Fibroblast of pulmonary artery (primary cell): ENCODE results near the gene PRKAR2B.
"Not testable (repeated sequence)": the region's sequence is repeated elsewhere in the genome, so short reads cannot be mapped to it uniquely, and the experiment has no call there.

Experiments
- DNase-seq: peaks from one replicate; pipeline ENCODE4 v3.0.0-alpha.2; 2010; ENCODE audit warnings: low read depth
- H3K4me3 ChIP-seq: replicated peaks from 2 replicates; pipeline ENCODE4 v1.5.1; 2011; ENCODE audit warnings: low read depth, mild to moderate bottlenecking, control low read depth, low read length, moderate library complexity
- TF ChIP-seq, protein P1 (sequence below): IDR thresholded peaks from 2 replicates; pipeline ENCODE4 v1.5.1; 2011; ENCODE audit warnings: mild to moderate bottlenecking, control low read depth, low read length, inconsistent platforms; ENCODE audit errors: missing control alignments

Gene PRKAR2B

DNA sequence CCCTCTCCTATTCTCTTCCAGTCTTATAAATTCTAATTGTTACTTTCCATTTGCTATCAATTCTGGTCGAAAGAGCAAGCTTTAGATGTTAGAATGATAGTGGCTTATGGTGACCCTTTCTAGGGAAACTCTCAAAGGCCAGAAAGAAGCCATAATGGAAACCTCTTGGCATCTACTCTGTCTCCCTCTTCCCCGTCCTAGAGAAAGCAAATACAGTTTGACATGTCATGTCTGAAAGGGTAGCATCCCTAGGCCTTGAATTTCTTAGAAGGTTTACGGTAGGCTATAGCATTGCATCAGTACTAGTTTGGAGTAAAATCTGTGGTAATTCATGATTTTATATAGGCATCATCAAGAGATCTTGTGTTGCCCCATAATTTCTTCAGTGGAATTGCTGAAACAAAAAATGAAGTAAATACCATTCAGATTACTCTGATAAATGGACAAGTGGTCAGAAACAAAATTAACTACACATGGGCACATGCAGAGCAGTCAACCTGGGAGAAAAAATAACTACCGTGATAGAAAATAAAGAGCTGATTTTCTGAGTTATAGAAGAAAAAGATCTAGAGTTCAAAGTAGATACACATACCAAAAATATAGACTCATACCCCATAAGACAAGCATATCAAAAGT lies 4.4 kb downstream of the PRKAR2B start:
- H3K4me3 ChIP-seq = no peak overlapping the region
- no peak for DNase-seq
- TF ChIP-seq, protein P1, sequence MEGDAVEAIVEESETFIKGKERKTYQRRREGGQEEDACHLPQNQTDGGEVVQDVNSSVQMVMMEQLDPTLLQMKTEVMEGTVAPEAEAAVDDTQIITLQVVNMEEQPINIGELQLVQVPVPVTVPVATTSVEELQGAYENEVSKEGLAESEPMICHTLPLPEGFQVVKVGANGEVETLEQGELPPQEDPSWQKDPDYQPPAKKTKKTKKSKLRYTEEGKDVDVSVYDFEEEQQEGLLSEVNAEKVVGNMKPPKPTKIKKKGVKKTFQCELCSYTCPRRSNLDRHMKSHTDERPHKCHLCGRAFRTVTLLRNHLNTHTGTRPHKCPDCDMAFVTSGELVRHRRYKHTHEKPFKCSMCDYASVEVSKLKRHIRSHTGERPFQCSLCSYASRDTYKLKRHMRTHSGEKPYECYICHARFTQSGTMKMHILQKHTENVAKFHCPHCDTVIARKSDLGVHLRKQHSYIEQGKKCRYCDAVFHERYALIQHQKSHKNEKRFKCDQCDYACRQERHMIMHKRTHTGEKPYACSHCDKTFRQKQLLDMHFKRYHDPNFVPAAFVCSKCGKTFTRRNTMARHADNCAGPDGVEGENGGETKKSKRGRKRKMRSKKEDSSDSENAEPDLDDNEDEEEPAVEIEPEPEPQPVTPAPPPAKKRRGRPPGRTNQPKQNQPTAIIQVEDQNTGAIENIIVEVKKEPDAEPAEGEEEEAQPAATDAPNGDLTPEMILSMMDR = no peak

DNA sequence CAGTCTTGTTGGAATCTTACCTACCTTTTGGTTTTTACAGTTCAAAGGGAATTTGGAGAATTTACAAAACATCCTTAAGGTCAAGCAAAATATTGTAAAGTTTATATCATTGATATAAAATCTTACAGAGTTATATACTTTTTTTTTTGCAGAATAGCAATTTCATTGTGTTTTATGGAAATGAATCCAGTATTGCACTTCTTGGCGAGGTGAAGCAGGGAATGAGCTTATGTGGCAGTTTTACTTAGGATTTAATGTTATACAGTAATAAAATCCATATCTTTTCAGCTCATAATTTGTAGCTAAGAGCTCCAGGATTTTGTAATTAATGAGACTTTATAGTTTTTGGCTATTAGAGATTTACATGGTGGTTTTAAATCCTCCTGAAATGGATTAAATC lies 5.0 kb downstream of the PRKAR2B start:
- no peak for DNase-seq
- TF ChIP-seq, protein P1 = no peak
- H3K4me3 ChIP-seq = no peak overlapping the region

DNA sequence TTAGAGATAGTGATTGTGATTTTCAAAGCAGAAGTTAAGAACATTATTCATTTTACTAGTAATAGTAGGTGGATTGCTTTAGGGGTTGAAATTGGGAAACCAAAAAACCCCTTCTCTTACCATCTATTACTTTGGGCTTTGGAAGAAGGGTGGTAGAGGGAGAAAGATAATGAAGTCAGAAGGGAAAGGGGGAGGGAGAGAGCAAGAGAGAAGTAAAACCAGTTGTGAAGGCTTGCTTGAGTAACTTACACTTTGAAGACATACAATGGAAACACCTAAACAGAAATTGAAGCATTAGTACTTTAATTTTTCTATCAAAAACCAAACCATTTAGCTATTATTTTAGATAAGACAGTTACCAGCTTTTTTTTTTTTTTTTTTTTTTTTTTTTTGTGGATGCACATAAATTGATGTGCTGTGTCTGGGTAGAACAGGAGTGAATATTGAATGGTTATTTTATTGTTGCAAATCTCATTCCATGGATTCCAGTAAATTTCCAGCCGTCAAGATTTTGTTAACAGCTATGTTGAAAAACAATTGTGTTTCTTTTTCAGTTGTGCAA lies 5.5 kb downstream of the PRKAR2B start:
- H3K4me3 ChIP-seq = no peak overlapping the region
- DNase-seq = no peak
- TF ChIP-seq, protein P1 = no peak

DNA sequence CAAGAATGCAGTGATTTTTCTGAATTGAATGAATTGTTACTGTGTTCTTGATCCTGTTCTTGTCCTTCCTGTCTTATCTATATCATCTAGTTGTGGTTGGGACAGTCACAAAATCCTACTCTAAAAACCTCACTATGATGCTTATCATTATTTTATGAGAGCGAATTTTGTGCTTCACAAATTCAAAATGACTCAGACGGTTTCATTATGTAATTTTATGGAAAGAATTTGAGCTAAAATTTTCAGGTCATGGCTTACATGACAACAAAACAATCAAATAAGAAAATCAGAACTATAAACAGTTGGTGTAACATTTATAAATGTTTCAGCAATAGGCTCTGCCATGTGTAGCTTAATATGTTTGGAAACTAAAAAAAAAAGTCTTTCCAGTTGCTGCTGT lies 6.9 kb downstream of the PRKAR2B start:
- TF ChIP-seq, protein P1 = no peak
- DNase-seq = no peak
- no peak overlapping the region for H3K4me3 ChIP-seq

DNA sequence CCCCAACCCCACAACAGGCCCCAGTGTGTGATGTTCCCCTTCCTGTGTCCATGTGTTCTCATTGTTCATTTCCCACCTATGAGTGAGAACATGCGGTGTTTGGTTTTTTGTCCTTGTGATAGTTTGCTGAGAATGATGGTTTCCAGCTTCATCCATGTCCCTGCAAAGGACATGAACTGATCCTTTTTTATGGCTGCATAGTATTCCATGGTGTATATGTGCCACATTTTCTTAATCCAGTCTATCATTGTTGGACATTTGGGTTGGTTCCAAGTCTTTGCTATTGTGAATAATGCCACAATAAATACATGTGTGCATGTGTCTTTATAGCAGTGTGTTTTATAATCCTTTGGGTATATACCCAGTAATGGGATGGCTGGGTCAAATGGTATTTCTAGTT lies 10.5 kb downstream of the PRKAR2B start:
- not testable (repeated sequence) for H3K4me3 ChIP-seq, DNase-seq

DNA sequence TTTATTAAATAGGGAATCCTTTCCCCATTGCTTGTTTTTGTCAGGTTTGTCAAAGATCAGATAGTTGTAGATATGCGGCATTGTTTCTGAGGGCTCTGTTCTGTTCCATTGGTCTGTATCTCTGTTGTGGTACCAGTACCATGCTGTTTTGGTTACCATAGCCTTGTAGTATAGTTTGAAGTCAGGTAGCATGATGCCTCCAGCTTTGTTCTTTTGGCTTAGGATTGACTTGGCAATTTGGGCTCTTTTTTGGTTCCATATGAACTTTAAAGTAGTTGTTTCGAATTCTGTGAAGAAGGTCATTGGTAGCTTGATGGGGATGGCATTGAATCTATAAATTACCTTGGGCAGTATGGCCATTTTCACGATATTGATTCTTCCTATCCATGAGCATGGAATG lies 11.6 kb downstream of the PRKAR2B start:
- DNase-seq, H3K4me3 ChIP-seq: not testable (repeated sequence)

DNA sequence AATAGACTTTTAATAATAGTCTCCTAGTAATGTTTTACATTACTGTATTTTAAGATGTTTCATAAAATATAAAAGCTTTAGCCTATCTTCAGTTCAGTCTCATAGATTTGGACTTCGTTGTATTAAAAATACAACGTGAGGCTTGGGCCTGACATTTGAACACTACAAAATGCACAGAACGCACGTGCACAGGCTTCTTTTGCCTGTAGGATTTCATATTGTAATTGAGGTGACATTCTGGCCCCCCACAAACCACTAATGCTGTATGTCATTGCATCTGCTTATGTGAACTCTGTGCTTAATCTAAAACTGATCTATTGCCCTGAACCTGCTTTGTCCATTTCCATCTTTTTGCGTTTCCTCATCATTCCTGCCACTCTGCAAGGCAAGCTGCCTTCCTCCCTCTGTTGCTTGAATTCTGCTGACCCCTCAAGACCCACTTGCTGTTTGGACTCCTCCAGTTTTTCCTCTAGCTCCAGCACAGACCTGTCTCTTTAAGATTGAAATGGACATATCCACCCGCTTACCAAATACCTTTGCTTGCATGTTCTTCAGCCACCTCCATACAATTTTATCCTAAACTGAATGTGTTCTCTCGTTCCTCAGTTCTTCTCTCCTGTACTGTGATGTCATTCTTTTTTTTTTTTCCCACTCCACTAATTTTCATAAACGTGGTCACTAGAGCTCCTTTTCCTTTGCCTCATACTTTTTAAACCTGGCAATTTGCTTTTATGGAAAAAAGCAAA lies 12.4 kb downstream of the PRKAR2B start:
- no peak for DNase-seq
- TF ChIP-seq, protein P1 = no peak
- no peak overlapping the region for H3K4me3 ChIP-seq

DNA sequence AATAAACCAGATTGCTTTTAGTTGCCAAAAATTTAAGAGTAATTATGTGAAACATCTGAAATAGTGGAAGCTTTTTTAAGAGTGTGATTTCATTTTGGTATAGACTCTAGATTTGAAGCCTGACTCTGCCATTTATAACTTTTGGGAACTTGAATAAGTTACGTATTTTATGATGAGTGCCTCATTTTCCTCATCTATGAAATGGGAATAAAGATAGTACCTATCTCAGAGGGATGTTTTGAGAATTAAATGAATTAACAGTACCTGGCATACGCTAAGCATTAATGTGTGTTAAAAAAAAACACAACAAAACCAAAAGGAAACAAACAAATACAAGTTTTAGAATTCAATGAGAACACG lies 12.9 kb downstream of the PRKAR2B start:
- DNase-seq = no peak
- no peak overlapping the region for H3K4me3 ChIP-seq
- TF ChIP-seq, protein P1 = no peak
